Stimulated activated CD4-positive, alpha-beta T cell treated with anti-CD3 and anti-CD28 coated beads, Interleukin-15, amount 100 ng/mL, for 1 hour (primary cell): ENCODE results near the gene KCP.

ENCODE experiments used
- DNase-seq, 2 donors: peaks; one replicate each; pipeline ENCODE4 v3.0.0-alpha.2; 2020; ENCODE audit warnings: low read depth in 1 of 2, low spot score in 1 of 2

KCP gene

GRCh38 chr7:128939075-128939860, 28.8 kb upstream of the KCP start:
- no peak for DNase-seq

- no peak for DNase-seq
These were observed 28.1 kb upstream of the KCP start for GRCh38 chr7:128938544-128939074.

GRCh38 chr7:128937647-128938543, 27.4 kb upstream of the KCP start, which contains the start of gene IRF5:
TSS of gene IRF5 (plus strand) at chr7:128937927. CDS start at chr7:128942082, 4,155 bp downstream.
- DNase-seq, result no peak

GRCh38 chr7:128937271-128937646, 26.8 kb upstream of the KCP start:
- no peak for DNase-seq

- no peak for DNase-seq
These were observed 26.3 kb upstream of the KCP start for GRCh38 chr7:128936798-128937197.

- DNase-seq, result no peak
These were observed 24.8 kb upstream of the KCP start for GRCh38 chr7:128935342-128935730.

GRCh38 chr7:128934361-128935341, 24.1 kb upstream of the KCP start:
- no peak for DNase-seq

GRCh38 chr7:128933180-128933891, 22.8 kb upstream of the KCP start:
- no peak for DNase-seq

- DNase-seq, result no peak
These were observed 22.3 kb upstream of the KCP start for GRCh38 chr7:128932862-128933179.

GRCh38 chr7:128931965-128932861, 21.7 kb upstream of the KCP start:
- DNase-seq, result no peak

- DNase-seq, result no peak
These were observed 20.8 kb upstream of the KCP start for GRCh38 chr7:128931190-128931798.

GRCh38 chr7:128928882-128929788, 18.6 kb upstream of the KCP start:
- no peak for DNase-seq

GRCh38 chr7:128928159-128928813, 17.8 kb upstream of the KCP start:
- no peak for DNase-seq

GRCh38 chr7:128924707-128925588, 14.4 kb upstream of the KCP start:
- DNase-seq, result no peak

- DNase-seq, result no peak
These were observed 12.9 kb upstream of the KCP start for GRCh38 chr7:128923411-128923800.
